Measurements from ENCODE around the gene TACR2.

DNA sequence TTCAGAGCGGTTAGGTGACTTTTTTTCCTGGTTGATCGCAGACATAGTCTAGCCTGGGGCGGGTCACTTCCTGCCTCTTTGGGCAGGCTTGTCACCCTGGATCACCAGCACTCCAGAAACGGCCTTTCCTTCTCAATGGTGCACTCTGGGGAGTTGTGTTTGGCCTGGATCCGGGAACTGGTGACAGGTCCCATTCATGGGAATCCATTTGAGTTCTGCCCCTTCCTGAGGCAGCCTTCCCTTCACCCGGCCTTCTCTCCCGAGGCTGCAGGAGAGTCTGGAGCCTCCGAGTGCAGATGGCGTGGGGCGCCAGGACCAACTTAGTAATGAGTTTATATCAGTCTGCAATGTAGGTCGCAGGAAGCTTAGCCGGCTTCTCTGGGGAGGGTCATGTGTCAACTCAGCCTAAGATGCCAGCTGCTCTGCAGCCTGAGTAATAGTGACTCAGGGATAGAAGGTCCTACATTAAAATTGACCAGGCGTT lies 54.2 kb downstream of the TACR2 start:
- TF ChIP-seq, protein P1, sequence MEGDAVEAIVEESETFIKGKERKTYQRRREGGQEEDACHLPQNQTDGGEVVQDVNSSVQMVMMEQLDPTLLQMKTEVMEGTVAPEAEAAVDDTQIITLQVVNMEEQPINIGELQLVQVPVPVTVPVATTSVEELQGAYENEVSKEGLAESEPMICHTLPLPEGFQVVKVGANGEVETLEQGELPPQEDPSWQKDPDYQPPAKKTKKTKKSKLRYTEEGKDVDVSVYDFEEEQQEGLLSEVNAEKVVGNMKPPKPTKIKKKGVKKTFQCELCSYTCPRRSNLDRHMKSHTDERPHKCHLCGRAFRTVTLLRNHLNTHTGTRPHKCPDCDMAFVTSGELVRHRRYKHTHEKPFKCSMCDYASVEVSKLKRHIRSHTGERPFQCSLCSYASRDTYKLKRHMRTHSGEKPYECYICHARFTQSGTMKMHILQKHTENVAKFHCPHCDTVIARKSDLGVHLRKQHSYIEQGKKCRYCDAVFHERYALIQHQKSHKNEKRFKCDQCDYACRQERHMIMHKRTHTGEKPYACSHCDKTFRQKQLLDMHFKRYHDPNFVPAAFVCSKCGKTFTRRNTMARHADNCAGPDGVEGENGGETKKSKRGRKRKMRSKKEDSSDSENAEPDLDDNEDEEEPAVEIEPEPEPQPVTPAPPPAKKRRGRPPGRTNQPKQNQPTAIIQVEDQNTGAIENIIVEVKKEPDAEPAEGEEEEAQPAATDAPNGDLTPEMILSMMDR (IDR thresholded peaks at IDR 0.05; ENCODE audit: insufficient read depth, low read length, poor library complexity, severe bottlenecking), result no peak
- TF ChIP-seq EZH2phosphoT487 (conservative IDR thresholded peaks at IDR 0.05; ENCODE audit: low read length), result no peak

All from SU-DHL-6 (cell line).